WI38 (cell line): ENCODE measurements around the gene PHIP.

ENCODE experiments used
- H3K4me3 ChIP-seq: 2 replicates; pipeline ENCODE4 v1.5.1; 2011; ENCODE audit warnings: low read depth, mild to moderate bottlenecking, control low read depth, low read length
- TF ChIP-seq, protein P1 (sequence below): IDR thresholded peaks from 2 replicates; pipeline ENCODE4 v1.5.1; 2012; ENCODE audit warnings: low read depth, mild to moderate bottlenecking, control low read depth, low read length

Gene PHIP

DNA sequence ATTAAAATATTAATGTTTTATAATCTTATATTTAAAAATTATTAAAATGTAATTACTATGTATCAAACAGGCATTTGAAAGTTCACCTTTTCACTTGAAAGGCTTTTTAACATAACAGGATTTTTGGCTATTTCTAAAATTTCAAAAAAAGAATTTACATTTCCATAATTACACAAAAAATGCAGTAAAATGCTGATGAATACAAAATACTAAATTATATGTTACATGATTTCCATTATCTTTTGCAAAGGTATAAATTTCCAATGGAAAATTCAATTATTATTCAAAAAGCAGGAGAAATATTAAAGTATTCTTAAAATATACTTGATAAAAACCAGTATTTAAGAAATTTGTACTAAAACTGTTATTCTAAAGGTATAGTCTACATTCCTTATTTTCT is 66.1 kb downstream of the PHIP start:
- TF ChIP-seq, protein P1, sequence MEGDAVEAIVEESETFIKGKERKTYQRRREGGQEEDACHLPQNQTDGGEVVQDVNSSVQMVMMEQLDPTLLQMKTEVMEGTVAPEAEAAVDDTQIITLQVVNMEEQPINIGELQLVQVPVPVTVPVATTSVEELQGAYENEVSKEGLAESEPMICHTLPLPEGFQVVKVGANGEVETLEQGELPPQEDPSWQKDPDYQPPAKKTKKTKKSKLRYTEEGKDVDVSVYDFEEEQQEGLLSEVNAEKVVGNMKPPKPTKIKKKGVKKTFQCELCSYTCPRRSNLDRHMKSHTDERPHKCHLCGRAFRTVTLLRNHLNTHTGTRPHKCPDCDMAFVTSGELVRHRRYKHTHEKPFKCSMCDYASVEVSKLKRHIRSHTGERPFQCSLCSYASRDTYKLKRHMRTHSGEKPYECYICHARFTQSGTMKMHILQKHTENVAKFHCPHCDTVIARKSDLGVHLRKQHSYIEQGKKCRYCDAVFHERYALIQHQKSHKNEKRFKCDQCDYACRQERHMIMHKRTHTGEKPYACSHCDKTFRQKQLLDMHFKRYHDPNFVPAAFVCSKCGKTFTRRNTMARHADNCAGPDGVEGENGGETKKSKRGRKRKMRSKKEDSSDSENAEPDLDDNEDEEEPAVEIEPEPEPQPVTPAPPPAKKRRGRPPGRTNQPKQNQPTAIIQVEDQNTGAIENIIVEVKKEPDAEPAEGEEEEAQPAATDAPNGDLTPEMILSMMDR = no peak
- no peak overlapping the region for H3K4me3 ChIP-seq

DNA sequence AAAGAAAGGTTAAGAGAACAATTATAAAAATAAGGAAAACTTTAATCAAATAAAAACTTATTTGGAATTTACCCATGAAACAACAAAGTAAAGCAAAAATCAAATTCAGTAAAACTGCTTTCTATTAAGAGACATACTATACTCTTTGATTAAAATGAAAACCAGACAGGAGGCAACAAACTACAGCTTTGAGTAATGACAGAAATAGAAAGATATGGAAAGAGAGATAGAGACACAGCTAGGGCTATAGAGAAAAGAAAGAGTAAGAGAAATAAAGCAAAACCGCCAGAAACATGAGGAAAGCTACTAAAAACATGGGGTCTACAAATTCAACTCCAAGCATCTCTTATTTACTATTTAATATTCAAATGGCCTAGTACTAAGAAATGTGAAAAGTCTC is 67.6 kb downstream of the PHIP start:
- H3K4me3 ChIP-seq = no peak overlapping the region
- TF ChIP-seq, protein P1 = no peak

DNA sequence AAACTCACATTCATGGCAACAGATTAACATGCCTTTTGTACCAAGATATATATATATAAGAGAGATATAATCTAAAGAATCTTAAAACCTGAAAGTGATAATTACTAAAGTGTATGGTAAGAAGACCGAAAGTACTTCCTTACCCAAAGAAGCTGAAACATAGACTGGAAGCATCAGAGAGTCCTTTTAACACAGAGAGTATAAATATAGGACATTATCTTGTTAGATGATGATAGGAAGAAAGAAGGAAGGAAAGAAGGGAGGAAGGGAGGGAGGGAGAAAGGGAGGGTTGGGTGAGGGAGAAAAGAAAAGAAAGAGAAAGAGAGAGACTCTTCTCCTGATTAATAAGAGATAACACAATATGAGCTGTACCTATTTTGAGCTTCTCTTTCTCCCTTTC is 68.2 kb downstream of the PHIP start:
- TF ChIP-seq, protein P1 = no peak

DNA sequence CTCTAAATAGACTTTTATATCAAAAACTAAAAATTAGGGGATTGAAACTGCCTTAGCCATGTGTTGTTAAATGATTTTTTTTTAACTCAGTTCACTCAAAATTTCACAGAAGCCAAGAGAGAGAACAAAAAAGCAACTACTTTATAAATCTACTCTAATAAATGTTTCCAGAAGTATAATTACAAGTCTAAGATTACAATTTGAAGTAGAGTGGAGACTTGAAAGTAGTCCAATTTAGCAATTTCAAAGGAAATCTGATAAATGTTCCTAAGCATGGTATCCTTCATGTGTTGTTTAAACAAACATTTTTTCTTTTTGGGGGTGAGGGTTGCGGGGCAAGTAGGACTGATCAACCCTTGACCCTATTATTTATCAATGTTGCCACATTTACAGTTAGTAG is 72.6 kb downstream of the PHIP start:
- H3K4me3 ChIP-seq = no peak overlapping the region
- TF ChIP-seq, protein P1 = no peak

More for the DNA sequence above, 68.2 kb downstream of the PHIP start:
- H3K4me3 ChIP-seq = no peak overlapping the region

DNA sequence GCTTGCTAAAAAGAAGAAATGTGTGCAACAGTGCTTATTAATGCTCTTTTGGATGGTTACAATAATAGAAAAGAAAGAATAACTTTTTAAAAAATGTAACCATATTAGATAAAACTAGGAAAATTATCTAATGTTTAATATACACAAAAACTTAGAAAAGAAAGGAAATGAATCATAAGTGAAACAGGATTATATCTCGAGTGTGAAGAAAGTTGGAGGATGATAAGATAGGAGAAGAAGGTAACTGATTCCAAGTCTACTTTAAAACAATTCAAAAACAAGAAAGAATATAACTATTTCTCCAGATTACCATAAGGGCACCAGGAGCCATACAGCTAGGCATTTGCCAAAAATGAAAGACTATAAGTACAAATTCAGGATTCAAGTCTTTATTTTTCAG is 73.0 kb downstream of the PHIP start:
- TF ChIP-seq, protein P1 = no peak
- no peak overlapping the region for H3K4me3 ChIP-seq

DNA sequence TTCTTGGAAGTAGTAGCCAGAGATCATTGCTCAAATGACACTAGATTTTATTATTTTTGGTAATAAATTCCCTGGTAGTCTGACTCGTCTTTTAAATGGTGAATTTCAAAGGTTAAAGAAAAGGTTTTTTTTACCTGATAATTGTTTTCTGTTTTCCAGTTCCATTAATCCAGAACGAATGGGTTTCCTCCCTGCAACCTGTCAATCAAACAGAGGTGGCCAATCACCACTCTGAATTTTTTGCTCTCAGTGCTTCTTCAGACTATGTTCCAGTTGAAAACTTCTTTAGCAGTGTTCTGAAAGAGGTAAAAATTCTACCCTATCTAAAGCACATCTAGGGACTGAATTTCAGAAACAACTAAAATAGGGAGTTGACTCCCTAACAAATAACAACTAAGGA is 73.8 kb downstream of the PHIP start:
- H3K4me3 ChIP-seq = no peak overlapping the region
- TF ChIP-seq, protein P1 = no peak

DNA sequence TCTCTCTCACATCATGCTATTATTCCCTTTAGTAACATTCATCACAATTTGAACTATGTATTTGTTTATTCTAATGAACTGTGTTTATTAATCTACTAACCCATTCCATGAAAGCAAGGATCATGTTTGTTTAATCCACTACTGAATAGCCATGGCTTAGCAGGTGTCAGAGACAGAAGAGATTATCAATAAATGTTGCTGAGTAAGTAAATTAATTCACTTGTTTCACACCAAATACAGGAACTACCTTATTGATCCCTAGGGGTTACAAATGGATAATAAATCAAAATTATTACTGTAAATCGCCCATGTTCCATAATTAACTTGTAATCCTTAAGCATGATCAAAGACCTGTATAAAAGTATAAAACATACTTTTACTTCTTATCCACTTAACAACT is 76.6 kb downstream of the PHIP start:
- TF ChIP-seq, protein P1 = no peak
- H3K4me3 ChIP-seq = no peak overlapping the region
